NCI-H1417 treated with DMSO at 0.1 percent for 48 hours (cell line): Measurements from ENCODE around the gene SLC2A9.

ENCODE experiments used
- DNase-seq: peaks from one replicate; lab custom pipeline; 2025; lab: John Stamatoyannopoulos, UW

The SLC2A9 gene

DNA sequence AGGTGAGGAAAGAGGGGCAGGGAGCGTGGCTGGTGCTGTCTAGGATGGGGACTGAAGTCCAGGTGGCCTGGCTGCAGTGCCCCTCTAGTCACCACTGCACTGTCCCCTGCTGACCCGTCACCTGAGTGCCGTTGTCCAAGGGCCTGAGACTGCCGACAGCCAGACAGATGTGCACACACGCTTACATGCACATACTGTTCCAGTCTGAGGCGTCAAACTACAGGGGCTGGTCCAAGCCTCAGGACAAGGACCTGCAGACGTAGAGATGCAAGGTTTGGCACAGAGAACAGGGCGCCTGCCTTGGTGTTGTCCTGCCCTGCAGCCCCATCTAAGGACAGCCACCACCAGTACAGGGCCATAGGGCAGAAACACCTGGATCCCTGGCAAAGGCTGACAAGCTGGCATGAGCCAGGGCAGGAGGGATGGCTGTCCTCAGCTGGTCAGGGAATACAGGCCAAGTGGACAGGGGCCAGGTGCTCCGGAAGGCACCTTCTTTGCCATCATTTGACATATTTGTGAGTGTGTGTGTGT is 1.7 kb downstream of the SLC2A9 start:
- no peak for DNase-seq

- peak; percentile 80 for DNase-seq
These were observed 2.4 kb downstream of the SLC2A9 start for GRCh38 chr4:10018818-10019461.

- no peak for DNase-seq
These were observed 4.0 kb downstream of the SLC2A9 start for GRCh38 chr4:10017037-10017893.

- no peak for DNase-seq
These were observed 5.1 kb downstream of the SLC2A9 start for GRCh38 chr4:10016169-10016568.

DNA sequence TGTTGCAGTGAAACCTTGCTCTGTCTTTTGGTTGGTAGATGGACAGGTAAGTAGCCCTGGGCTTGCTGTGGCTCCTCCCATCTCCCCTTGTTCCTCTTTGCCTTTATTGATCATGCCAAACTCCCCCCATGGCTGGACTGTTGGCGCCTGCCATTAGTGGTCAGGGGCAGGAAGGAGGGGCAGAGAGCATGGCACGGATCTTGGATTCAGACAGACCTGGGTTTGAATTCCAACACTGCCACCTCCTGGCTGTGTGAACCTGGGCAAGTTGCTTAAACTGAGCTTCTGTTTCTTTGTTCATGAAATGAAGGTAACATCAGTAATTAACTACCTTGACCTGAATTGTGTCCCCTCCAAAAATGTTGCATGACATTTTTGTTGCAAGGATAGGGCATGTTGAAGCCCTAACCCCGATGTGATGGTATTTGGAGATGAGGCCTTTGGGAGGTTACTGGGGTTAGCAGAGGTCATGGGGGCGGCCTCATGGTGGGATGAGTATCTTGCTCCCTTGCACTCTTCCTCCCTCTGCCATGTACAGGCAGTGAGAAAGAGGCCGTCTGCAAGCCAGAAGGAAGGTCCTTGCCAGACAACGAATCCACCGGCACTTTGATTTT is 6.0 kb downstream of the SLC2A9 start:
- DNase-seq, result peak; percentile 34

DNA sequence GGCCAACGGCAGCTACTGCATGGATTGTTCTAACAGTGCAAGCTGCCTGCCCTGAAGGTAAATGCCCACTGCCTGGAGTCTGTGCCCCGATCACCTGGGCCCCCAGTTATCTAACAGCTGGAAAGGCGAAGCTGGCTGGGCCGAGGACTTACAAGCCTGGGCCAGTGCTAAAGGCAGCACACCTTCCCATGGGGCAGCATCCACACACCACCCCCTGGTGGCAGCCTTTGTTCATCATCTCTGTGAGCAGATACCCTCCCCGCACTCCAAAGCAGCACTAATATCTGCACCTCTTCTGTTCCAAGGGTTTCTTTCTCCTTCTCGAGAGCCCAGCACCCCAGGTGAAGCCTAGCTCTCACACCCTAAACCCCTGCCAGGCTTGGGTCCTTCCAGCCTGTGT is 7.6 kb downstream of the SLC2A9 start:
- DNase-seq, result no peak

DNA sequence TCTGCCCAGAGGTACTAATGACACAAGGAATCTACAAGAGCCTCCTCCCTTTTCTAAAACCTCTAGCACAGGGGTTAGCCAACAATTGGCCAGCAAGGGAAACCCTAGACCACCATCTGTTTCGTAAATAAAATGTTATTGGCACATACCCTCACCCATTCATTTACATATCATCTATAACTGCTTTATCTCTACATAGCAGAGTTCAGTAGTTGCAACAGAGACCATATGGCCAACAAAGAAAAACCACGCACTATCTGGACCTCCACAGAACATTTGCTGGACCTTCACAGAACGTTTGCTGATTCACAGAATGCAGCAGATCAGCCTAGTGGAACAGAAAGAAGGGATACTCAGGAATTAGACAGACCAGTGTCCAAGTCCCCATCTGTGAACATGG is 9.4 kb downstream of the SLC2A9 start:
- no peak for DNase-seq

DNA sequence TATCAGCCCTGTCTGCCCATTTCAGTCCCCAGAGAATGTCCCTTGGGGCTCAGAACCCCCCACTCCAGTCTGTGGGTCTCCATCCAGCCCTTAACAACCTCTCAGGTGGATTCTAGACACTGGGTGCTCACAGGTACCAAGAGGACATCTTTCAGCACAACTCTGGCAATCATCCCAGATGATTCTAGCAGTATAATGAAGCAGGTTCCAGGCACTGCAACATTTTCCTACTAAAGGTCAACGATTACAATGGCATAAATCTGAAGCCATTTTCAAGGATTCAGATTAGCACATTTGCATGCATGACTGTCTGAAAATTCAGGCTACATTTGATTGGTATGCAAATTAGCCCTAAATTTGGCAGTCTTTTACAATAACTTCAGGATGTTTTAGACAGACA is 10.0 kb downstream of the SLC2A9 start:
- DNase-seq, result no peak

- DNase-seq, result no peak
These were observed 11.3 kb downstream of the SLC2A9 start for GRCh38 chr4:10009861-10010500.

DNA sequence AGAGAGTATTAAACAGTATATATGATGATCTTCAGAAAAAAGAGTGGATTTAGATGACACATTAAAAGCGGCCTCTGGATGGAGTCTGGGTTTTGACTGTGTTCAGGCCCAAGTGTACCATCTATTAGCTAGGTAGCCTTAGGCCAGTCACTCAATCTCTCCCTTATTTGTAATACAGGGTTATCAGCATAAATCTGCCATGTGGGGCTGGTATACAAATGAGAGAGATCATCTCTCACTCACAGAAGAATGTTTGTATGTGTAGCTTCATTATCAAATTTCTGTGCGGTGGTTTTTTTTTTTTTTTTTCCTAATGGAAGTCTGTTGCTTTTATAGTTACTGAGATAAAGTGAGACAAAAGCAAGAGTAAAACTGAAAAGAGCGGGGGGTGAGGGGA is 12.7 kb downstream of the SLC2A9 start:
- DNase-seq, result no peak

GRCh38 chr4:10007793-10008608 is 13.3 kb downstream of the SLC2A9 start:
- no peak for DNase-seq

DNA sequence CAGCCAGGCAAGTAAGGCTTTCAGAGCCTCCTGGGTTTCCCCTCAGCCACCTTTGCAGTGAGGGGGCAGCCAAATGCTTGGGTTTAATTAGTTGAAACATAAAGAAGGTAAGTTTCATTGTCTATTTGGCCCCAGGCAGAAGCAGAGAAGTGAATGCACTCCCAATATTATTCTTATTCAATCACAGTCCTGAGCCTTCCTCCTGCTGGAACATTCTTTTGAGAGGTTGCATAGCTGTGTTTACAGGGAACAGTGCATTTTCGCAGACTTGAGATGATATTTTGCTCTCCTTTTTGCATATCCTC is 13.9 kb downstream of the SLC2A9 start:
- DNase-seq, result no peak

- DNase-seq, result no peak
These were observed 14.5 kb downstream of the SLC2A9 start for GRCh38 chr4:10006601-10007435.

GRCh38 chr4:10006231-10006600 is 15.1 kb downstream of the SLC2A9 start:
- DNase-seq, result no peak

- no peak for DNase-seq
These were observed 15.7 kb downstream of the SLC2A9 start for GRCh38 chr4:10005632-10006031.

- no peak for DNase-seq
These were observed 17.6 kb downstream of the SLC2A9 start for GRCh38 chr4:10003666-10004065.

DNA sequence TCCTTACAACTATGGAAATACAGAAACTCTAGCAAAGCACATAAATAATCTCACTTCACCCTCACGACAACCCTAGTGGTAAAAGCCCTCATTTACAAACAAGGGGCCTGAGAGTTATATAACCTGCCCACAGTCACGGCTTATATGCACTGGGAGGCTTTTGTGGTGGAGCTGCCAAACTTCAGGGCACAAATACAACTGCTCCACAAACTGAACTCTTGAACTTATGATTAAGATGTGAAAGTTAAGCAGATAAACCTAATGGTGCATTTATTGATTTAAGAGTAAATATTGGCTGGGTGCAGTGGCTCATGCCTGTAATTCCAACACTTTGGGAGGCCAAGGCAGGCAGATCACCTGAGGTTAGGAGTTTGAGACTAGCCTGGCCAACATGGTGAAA is 19.0 kb downstream of the SLC2A9 start:
- DNase-seq, result no peak

DNA sequence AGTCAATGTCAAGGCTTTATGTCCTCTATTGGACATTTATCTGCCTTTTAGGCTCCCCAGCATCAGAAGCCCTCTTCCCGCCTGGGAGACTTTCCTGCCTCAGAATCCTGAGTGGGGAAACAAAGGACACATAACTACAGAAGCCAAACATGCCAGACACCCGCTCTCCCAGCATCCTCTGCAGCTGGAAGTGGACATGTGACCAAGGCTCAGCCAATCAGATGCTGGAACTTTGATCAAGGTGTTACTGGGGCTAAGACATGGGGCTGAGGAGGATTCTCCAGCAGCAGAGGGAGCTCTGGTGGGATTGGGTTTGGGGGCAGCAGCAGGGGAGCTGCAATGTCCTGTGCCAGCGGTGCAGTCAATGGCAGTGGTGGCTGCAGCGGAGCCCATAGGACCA is 19.5 kb downstream of the SLC2A9 start:
- DNase-seq, result no peak

GRCh38 chr4:9999956-10000561 is 21.2 kb downstream of the SLC2A9 start:
- no peak for DNase-seq

- DNase-seq, result no peak
These were observed 23.4 kb downstream of the SLC2A9 start for GRCh38 chr4:9997886-9998285.
